Omental fat pad (tissue), 4 donors: ENCODE data around the gene AUTS2. TPM values are rescaled to one million over a fixed set of nuclear protein-coding genes. Genes with fewer than 3 reads are reported as not detected.

Experiments
- ATAC-seq: fragments of 150-250 bp; one replicate; pipeline ENCODE4 v1.9.1; 2016; ENCODE audit warnings: mild to moderate bottlenecking, moderate library complexity; ENCODE audit not compliant: low FRiP score
- DNase-seq: peaks from one replicate; pipeline ENCODE4 v3.0.0-alpha.2; 2019; ENCODE audit warnings: low spot score
- CTCF ChIP-seq, 3 donors: fragments of 450-650 bp; IDR thresholded peaks; one replicate each; pipeline ENCODE4 v1.5.1; 2016 to 2017; ENCODE audit warnings: antibody characterized with exemption in 3 of 3, mild to moderate bottlenecking in 3 of 3, moderate library complexity in 2 of 3
- total RNA-seq, 4 donors: library from RNA; depleted of rRNA; stranded (reverse); fragments of >200 nt; gene quantifications; one replicate each; pipeline ENCODE4 v1.1.0, GENCODE V29; 2016

Gene AUTS2
- total RNA-seq, 4 donors from 2014 or later = 13.2 to 27.0 (median 21.2) TPM

DNA sequence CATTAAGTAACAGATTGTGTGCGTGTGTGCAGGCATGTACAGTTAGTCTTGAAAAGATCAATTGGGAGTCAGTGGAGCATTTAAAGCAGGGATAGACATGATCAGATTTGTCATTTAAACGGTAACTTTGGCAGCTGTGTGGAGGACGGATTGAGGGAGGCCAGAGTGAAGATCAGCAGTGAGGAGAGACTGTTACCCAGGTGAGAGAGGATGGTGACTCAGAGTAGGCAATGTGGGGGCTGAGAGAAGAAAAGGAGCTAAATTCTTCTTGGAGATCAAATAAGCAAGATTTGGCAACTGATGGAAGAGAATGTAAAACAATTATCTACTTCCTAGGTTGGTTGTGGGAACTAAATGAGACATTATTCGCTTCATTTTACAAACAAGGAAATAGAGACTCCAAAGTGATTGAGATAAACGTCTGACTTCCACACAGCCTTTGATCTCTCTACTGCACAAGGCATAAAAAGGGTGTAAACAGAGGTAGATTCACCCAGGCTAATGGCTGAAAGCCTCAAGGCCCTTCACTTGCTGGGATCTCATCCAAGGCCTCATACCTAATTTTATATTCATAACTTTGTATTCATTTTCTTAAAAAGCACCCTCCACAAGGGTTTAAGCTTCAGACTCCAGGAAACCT is 868.6 kb downstream of the AUTS2 start:
- ATAC-seq = no peak
- TF ChIP-seq CTCF (IDR thresholded peaks at IDR 0.05) = no peak
- DNase-seq = no peak

- TF ChIP-seq CTCF (IDR thresholded peaks at IDR 0.05) = no peak
- ATAC-seq (no peak), DNase-seq (no peak)
Observed at GRCh38 chr7:70470746-70471145, 872.5 kb downstream of the AUTS2 start.

DNA sequence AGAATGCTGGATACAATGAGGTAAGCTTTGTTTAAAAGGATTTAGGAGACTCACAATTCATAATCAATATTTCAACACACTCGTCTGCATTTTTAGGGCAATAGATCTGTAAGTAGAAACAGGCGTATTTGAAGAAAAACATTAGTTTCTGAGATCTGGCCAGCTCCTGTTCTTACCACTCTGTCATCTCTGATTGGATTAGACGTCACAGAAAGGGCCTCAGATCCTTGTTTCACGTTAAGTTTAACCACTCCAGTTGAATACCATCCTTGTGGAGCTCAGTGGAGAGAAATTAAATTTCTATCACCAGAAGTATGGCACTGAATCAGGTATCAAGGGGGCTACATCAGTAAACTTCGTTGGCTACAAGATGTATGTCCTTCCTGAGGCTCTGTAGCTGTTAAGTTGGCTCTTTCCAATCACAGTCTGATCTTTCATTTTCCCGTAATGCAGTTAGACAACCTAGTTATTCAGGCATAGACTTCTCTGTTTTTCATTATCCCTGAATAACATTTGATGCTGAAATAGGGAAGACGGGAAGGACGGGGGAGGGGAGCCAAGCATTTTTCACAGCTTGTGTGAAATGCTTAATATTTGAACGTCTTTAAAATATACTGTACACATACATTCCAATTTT is 874.4 kb downstream of the AUTS2 start:
- TF ChIP-seq CTCF (IDR thresholded peaks at IDR 0.05) = no peak
- DNase-seq (no peak), ATAC-seq (no peak)

GRCh38 chr7:70474639-70475234 is 876.5 kb downstream of the AUTS2 start:
- DNase-seq (no peak), ATAC-seq (no peak)
- TF ChIP-seq CTCF (IDR thresholded peaks at IDR 0.05) = no peak

- no peak for TF ChIP-seq CTCF (IDR thresholded peaks at IDR 0.05)
Observed at GRCh38 chr7:70477036-70478010, 879.0 kb downstream of the AUTS2 start.

GRCh38 chr7:70479153-70480021 is 881.1 kb downstream of the AUTS2 start:
- DNase-seq (no peak), ATAC-seq (no peak)
- no peak for TF ChIP-seq CTCF (IDR thresholded peaks at IDR 0.05)

More at GRCh38 chr7:70477036-70478010, 879.0 kb downstream of the AUTS2 start:
- DNase-seq = no peak
- peak; percentile 88 for ATAC-seq
